ENCODE data around the gene EML4.
"Not testable (repeated sequence)": the region's sequence is repeated elsewhere in the genome, so short reads cannot be mapped to it uniquely, and the experiment has no call there.

Gene EML4

GRCh38 chr2:42172566-42172965 lies 3.4 kb downstream of the EML4 start:
- H3K9me3 Mint-ChIP-seq: no peaks in the 10 kb centered on the region

GRCh38 chr2:42173467-42173866 lies 4.3 kb downstream of the EML4 start:
- Mint-ChIP-seq H3K4me1 (peaks cover 28% of the 10 kb centered on the region), H3K36me3 (peaks cover 12% of the 10 kb centered on the region), H3K4me3 (peak overlapping the region; percentile 32)
- not testable (repeated sequence) for H3K9me3 Mint-ChIP-seq; H3K27ac Mint-ChIP-seq; H3K27me3 Mint-ChIP-seq; DNase-seq (ENCODE audit: low spot score in 2 of 2); ATAC-seq (ENCODE audit: low read depth)

More at GRCh38 chr2:42172566-42172965, 3.4 kb downstream of the EML4 start:
- H3K36me3 Mint-ChIP-seq: peaks cover 9% of the 10 kb centered on the region
- H3K27me3 Mint-ChIP-seq: no peaks in the 10 kb centered on the region
- H3K4me1 Mint-ChIP-seq: peaks cover 26% of the 10 kb centered on the region
- H3K27ac Mint-ChIP-seq: no peak overlapping the region
- no peak overlapping the region for H3K4me3 Mint-ChIP-seq
- no peak for ATAC-seq (ENCODE audit: low read depth)
- DNase-seq (ENCODE audit: low spot score in 2 of 2): no peak

GRCh38 chr2:42176992-42177738 lies 8.0 kb downstream of the EML4 start:
- ATAC-seq (ENCODE audit: low read depth): no peak
- Mint-ChIP-seq H3K9me3 (no peaks in the 10 kb centered on the region), H3K36me3 (peaks cover 27% of the 10 kb centered on the region), H3K27me3 (no peaks in the 10 kb centered on the region), H3K4me3 (no peak overlapping the region), H3K27ac (peak overlapping the region; percentile 80), H3K4me1 (peaks cover 45% of the 10 kb centered on the region)
- DNase-seq (ENCODE audit: low spot score in 2 of 2): no peak

GRCh38 chr2:42178335-42178734 lies 9.2 kb downstream of the EML4 start:
- Mint-ChIP-seq H3K27ac (peak overlapping the region; percentile 51), H3K9me3 (no peaks in the 10 kb centered on the region), H3K4me1 (peaks cover 49% of the 10 kb centered on the region), H3K27me3 (no peaks in the 10 kb centered on the region), H3K4me3 (peak overlapping the region; percentile 8), H3K36me3 (peaks cover 28% of the 10 kb centered on the region)
- DNase-seq (ENCODE audit: low spot score in 2 of 2) (no peak), ATAC-seq (ENCODE audit: low read depth) (no peak)

- H3K4me1 Mint-ChIP-seq: peaks cover 53% of the 10 kb centered on the region
- H3K27me3 Mint-ChIP-seq: no peaks in the 10 kb centered on the region
- peak overlapping the region; percentile 57 for H3K27ac Mint-ChIP-seq
- peaks cover 31% of the 10 kb centered on the region for H3K36me3 Mint-ChIP-seq
- H3K4me3 Mint-ChIP-seq: no peak overlapping the region
- H3K9me3 Mint-ChIP-seq: no peaks in the 10 kb centered on the region
- ATAC-seq (ENCODE audit: low read depth): no peak
- DNase-seq (ENCODE audit: low spot score in 2 of 2): no peak
Measured at GRCh38 chr2:42180300-42180699, 11.1 kb downstream of the EML4 start.

- H3K4me3 Mint-ChIP-seq: no peak overlapping the region
- peak overlapping the region; percentile 26 for H3K27ac Mint-ChIP-seq
- peaks cover 48% of the 10 kb centered on the region for H3K4me1 Mint-ChIP-seq
- H3K36me3 Mint-ChIP-seq: peaks cover 26% of the 10 kb centered on the region
- no peaks in the 10 kb centered on the region for H3K9me3 Mint-ChIP-seq
- ATAC-seq (ENCODE audit: low read depth) (peak; percentile 17), DNase-seq (ENCODE audit: low spot score in 2 of 2) (no peak)
- H3K27me3 Mint-ChIP-seq: no peaks in the 10 kb centered on the region
Measured at GRCh38 chr2:42182654-42183308, 13.6 kb downstream of the EML4 start.

- Mint-ChIP-seq H3K9me3 (no peaks in the 10 kb centered on the region), H3K27ac (peak overlapping the region; percentile 48), H3K4me1 (peaks cover 43% of the 10 kb centered on the region), H3K4me3 (no peak overlapping the region), H3K27me3 (no peaks in the 10 kb centered on the region), H3K36me3 (peaks cover 25% of the 10 kb centered on the region)
- DNase-seq (ENCODE audit: low spot score in 2 of 2) (no peak), ATAC-seq (ENCODE audit: low read depth) (peak; percentile 51)
Measured at GRCh38 chr2:42183775-42184174, 14.6 kb downstream of the EML4 start.

GRCh38 chr2:42184346-42184745 lies 15.2 kb downstream of the EML4 start:
- peak overlapping the region; percentile 48 for H3K27ac Mint-ChIP-seq
- H3K4me3 Mint-ChIP-seq: peak overlapping the region; percentile 35
- ATAC-seq (ENCODE audit: low read depth): no peak
- H3K9me3 Mint-ChIP-seq: no peaks in the 10 kb centered on the region
- H3K4me1 Mint-ChIP-seq: peaks cover 43% of the 10 kb centered on the region
- DNase-seq (ENCODE audit: low spot score in 2 of 2): no peak
- H3K36me3 Mint-ChIP-seq: peaks cover 21% of the 10 kb centered on the region
- no peaks in the 10 kb centered on the region for H3K27me3 Mint-ChIP-seq

GRCh38 chr2:42185220-42185921 lies 16.2 kb downstream of the EML4 start:
- Mint-ChIP-seq H3K9me3 (no peaks in the 10 kb centered on the region), H3K36me3 (peaks cover 20% of the 10 kb centered on the region), H3K4me1 (peaks cover 41% of the 10 kb centered on the region), H3K27me3 (no peaks in the 10 kb centered on the region), H3K27ac (peak overlapping the region; percentile 60), H3K4me3 (no peak overlapping the region)
- no peak for DNase-seq (ENCODE audit: low spot score in 2 of 2)
- no peak for ATAC-seq (ENCODE audit: low read depth)

GRCh38 chr2:42186366-42186765 lies 17.2 kb downstream of the EML4 start:
- peaks cover 38% of the 10 kb centered on the region for H3K4me1 Mint-ChIP-seq
- H3K27me3 Mint-ChIP-seq: no peaks in the 10 kb centered on the region
- H3K36me3 Mint-ChIP-seq: peaks cover 17% of the 10 kb centered on the region
- peak overlapping the region; percentile 78 for H3K27ac Mint-ChIP-seq
- H3K9me3 Mint-ChIP-seq: no peaks in the 10 kb centered on the region
- H3K4me3 Mint-ChIP-seq: no peak overlapping the region
- ATAC-seq (ENCODE audit: low read depth): no peak
- no peak for DNase-seq (ENCODE audit: low spot score in 2 of 2)

- Mint-ChIP-seq H3K4me1 (peaks cover 36% of the 10 kb centered on the region), H3K27me3 (no peaks in the 10 kb centered on the region), H3K9me3 (no peaks in the 10 kb centered on the region), H3K36me3 (peaks cover 15% of the 10 kb centered on the region), H3K27ac (no peak overlapping the region), H3K4me3 (no peak overlapping the region)
- ATAC-seq (ENCODE audit: low read depth) (no peak), DNase-seq (ENCODE audit: low spot score in 2 of 2) (no peak)
Measured at GRCh38 chr2:42186945-42187632, 17.9 kb downstream of the EML4 start.

- no peaks in the 10 kb centered on the region for H3K9me3 Mint-ChIP-seq
- H3K4me1 Mint-ChIP-seq: peaks cover 35% of the 10 kb centered on the region
- peaks cover 12% of the 10 kb centered on the region for H3K36me3 Mint-ChIP-seq
- H3K27ac Mint-ChIP-seq: peak overlapping the region; percentile 73
- DNase-seq (ENCODE audit: low spot score in 2 of 2) (no peak), ATAC-seq (ENCODE audit: low read depth) (no peak)
- H3K4me3 Mint-ChIP-seq: no peak overlapping the region
- H3K27me3 Mint-ChIP-seq: no peaks in the 10 kb centered on the region
Measured at GRCh38 chr2:42187886-42188285, 18.7 kb downstream of the EML4 start.

GRCh38 chr2:42189235-42189566 lies 20.0 kb downstream of the EML4 start:
- no peak for ATAC-seq (ENCODE audit: low read depth)
- peaks cover 12% of the 10 kb centered on the region for H3K36me3 Mint-ChIP-seq
- no peak for DNase-seq (ENCODE audit: low spot score in 2 of 2)
- no peaks in the 10 kb centered on the region for H3K27me3 Mint-ChIP-seq
- peak overlapping the region; percentile 51 for H3K27ac Mint-ChIP-seq
- H3K4me1 Mint-ChIP-seq: peaks cover 39% of the 10 kb centered on the region
- no peak overlapping the region for H3K4me3 Mint-ChIP-seq
- H3K9me3 Mint-ChIP-seq: no peaks in the 10 kb centered on the region

GRCh38 chr2:42190191-42190590 lies 21.0 kb downstream of the EML4 start:
- H3K27me3 Mint-ChIP-seq: no peaks in the 10 kb centered on the region
- H3K36me3 Mint-ChIP-seq: peaks cover 9% of the 10 kb centered on the region
- H3K9me3 Mint-ChIP-seq: no peaks in the 10 kb centered on the region
- no peak for ATAC-seq (ENCODE audit: low read depth)
- H3K27ac Mint-ChIP-seq: no peak overlapping the region
- DNase-seq (ENCODE audit: low spot score in 2 of 2): no peak
- H3K4me1 Mint-ChIP-seq: peaks cover 33% of the 10 kb centered on the region
- no peak overlapping the region for H3K4me3 Mint-ChIP-seq
